Stomach (tissue), 9 donors: ENCODE measurements around the gene PCDH9. TPM values are rescaled to one million over a fixed set of nuclear protein-coding genes. Genes with fewer than 3 reads are reported as not detected.

Source experiments
- DNase-seq, 2 donors: peaks; one replicate each; pipeline versions ENCODE4 v3.0.0 to v3.0.0-alpha.2; 2013 to 2019
- H3K27ac ChIP-seq, 5 donors: fragments of 200-600 bp in 4 of 5; sonication (generic) in 4 of 5; one replicate each; pipeline ENCODE4 v1.5.1; 2013 to 2019; ENCODE audit warnings: mild to moderate bottlenecking in 1 of 5, moderate library complexity in 1 of 5
- H3K27me3 ChIP-seq, 3 donors: fragments of 200-600 bp; sonication (generic); one replicate each; pipeline ENCODE4 v1.5.1; 2017 to 2019; ENCODE audit warnings: mixed run types in 1 of 3
- H3K36me3 ChIP-seq, 4 donors: fragments of 200-600 bp; sonication (generic); 1 replicate in 3 of 4; 2 replicates in 1 of 4; pipeline ENCODE4 v1.5.1; 2016 to 2019
- H3K4me1 ChIP-seq, 4 donors: fragments of 200-600 bp; sonication (generic); one replicate each; pipeline ENCODE4 v1.5.1; 2016 to 2019
- H3K4me3 ChIP-seq, 4 donors: fragments of 200-600 bp; sonication (generic) in 3 of 4; one replicate each; pipeline ENCODE4 v1.5.1; 2016 to 2019; ENCODE audit warnings: mild to moderate bottlenecking in 1 of 4
- H3K9me3 ChIP-seq, 4 donors: fragments of 200-600 bp; sonication (generic); one replicate each; pipeline ENCODE4 v1.5.1; 2016 to 2019
- CTCF ChIP-seq, 7 experiments: fragments of 450-650 bp in 4 of 7; fragments of 200-600 bp in 3 of 7; sonication (generic) in 3 of 7; IDR thresholded peaks; one replicate each; pipeline ENCODE4 v1.5.1; 2016 to 2019; ENCODE audit warnings: antibody characterized with exemption in 7 of 7, control low read depth in 2 of 7, mild to moderate bottlenecking in 1 of 7
- EP300 ChIP-seq: sonication (generic); formaldehyde crosslinking; IDR thresholded peaks from one replicate; pipeline ENCODE4 v1.6.1; 2017; ENCODE audit warnings: antibody characterized with exemption
- POLR2A ChIP-seq, 4 donors: fragments of 450-650 bp; IDR thresholded peaks; one replicate each; pipeline ENCODE4 v1.6.1; 2016; ENCODE audit warnings: antibody characterized with exemption in 4 of 4, control low read depth in 2 of 4, mild to moderate bottlenecking in 1 of 4, moderate library complexity in 1 of 4
- POLR2AphosphoS5 ChIP-seq, 3 donors: sonication (generic); formaldehyde crosslinking; IDR thresholded peaks; one replicate each; pipeline ENCODE4 v1.6.1; 2016; ENCODE audit warnings: antibody characterized with exemption in 3 of 3
- WGBS, 5 donors: extraction: QIAGEN DNeasy Blood & Tissue Kit in 3 of 5; methylation state at CpG; one replicate each; pipeline versions ENCODE4 v1.1.5 to v1.1.7; 2013 to 2018; 5-methylcytosine and 5-hydroxymethylcytosine counted together
- intact Hi-C: fragments of 100-400 bp; cut with DNase I; formaldehyde crosslinking; loops from one replicate; pipeline ENCODE4 v1.15.1; 2023; ENCODE audit warnings: low total_unique reads
- polyA plus RNA-seq, 3 donors: library from polyadenylated mRNA; stranded (reverse); fragments of 200-250 nt; gene quantifications; one replicate each; pipeline ENCODE4 v1.2.3, GENCODE V29; 2013
- total RNA-seq, 5 donors: library from RNA; depleted of rRNA; stranded (reverse); fragments of >200 nt; gene quantifications; one replicate each; pipeline versions ENCODE4 v1.1.0 to v1.2.3, GENCODE V29; 2014 to 2016
- donor health status: healthy with polysubstance abuse.
- donor health status: Bipolar disorder and iron deficiency.
- donor health status: healthy.

Gene PCDH9
- total and polyA plus RNA-seq, 8 donors = 0.40 to 36.2 (median 3.7) TPM

- Histone ChIP-seq H3K4me1 (no peaks in the 10 kb centered on the region), H3K9me3 (peaks cover 0 to 21% (median 12%) of the 10 kb centered on the region in 4 donors), H3K27ac (no peak overlapping the region), H3K36me3 (no peaks in the 10 kb centered on the region), H3K4me3 (no peak overlapping the region), H3K27me3 (no peaks in the 10 kb centered on the region)
- 81 to 97% (median 94%) methylated on average over 1 of the region's 1 CpG for WGBS, 5 donors
- no peak for DNase-seq
- intact Hi-C loops = no loop called here
- no peak for TF ChIP-seq EP300
- no peak for TF ChIP-seq POLR2AphosphoS5 (IDR thresholded peaks at IDR 0.05)
- no peak for TF ChIP-seq POLR2A (IDR thresholded peaks at IDR 0.05)
- no peak for TF ChIP-seq CTCF (IDR thresholded peaks at IDR 0.05)
Measured at GRCh38 chr13:66275416-66275815, 954.7 kb downstream of the PCDH9 start.

- no peak overlapping the region for H3K4me3 ChIP-seq
- no peak for DNase-seq
- no peaks in the 10 kb centered on the region for H3K27me3 ChIP-seq
- H3K9me3 ChIP-seq = peaks cover 0 to 20% (median 12%) of the 10 kb centered on the region in 4 donors
- 67 to 95% (median 83%) methylated on average over 1 of the region's 1 CpG for WGBS, 5 donors
- no peaks in the 10 kb centered on the region for H3K4me1 ChIP-seq
- H3K36me3 ChIP-seq = no peaks in the 10 kb centered on the region
- intact Hi-C loops = no loop called here
- H3K27ac ChIP-seq = no peak overlapping the region
- TF ChIP-seq EP300 (no peak), POLR2A (IDR thresholded peaks at IDR 0.05) (no peak), CTCF (IDR thresholded peaks at IDR 0.05) (no peak), POLR2AphosphoS5 (IDR thresholded peaks at IDR 0.05) (no peak)
Measured at GRCh38 chr13:66273011-66273410, 957.1 kb downstream of the PCDH9 start.

DNA sequence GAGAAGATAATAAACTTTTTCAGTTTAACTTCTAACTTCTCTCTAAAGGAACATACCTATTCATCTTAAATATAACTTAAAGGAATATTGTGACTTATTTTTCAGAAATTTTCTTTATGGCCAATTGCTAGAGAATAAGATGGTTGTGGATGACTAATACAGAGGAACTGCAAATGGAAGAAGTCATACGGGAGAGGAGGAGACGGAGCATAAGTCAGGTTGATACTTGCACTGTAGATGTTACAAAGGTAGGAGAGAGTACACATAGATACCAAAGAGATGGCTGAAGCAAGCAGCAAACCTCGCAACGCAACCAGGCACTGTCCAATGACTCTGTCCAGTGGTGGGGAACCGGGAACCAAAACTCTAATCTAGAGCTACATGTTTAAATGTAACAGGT lies 963.4 kb downstream of the PCDH9 start:
- no peak for DNase-seq
- TF ChIP-seq POLR2AphosphoS5 (IDR thresholded peaks at IDR 0.05) (no peak), POLR2A (IDR thresholded peaks at IDR 0.05) (no peak), CTCF (IDR thresholded peaks at IDR 0.05) (no peak)
- Histone ChIP-seq H3K4me3 (no peak overlapping the region), H3K27me3 (no peaks in the 10 kb centered on the region), H3K36me3 (no peaks in the 10 kb centered on the region), H3K9me3 (no peaks in the 10 kb centered on the region), H3K27ac (no peak overlapping the region), H3K4me1 (no peaks in the 10 kb centered on the region)
- intact Hi-C loops = no loop called here
- WGBS, 5 donors = 83 to 90% (median 89%) methylated on average over 5 of the region's 5 CpGs

- Histone ChIP-seq H3K27me3 (no peaks in the 10 kb centered on the region), H3K4me3 (no peak overlapping the region), H3K36me3 (no peaks in the 10 kb centered on the region), H3K9me3 (no peaks in the 10 kb centered on the region), H3K27ac (no peak overlapping the region), H3K4me1 (no peaks in the 10 kb centered on the region)
- intact Hi-C loops = no loop called here
- no peak for DNase-seq
- WGBS, 5 donors = 86 to 92% (median 91%) methylated on average over 1 of the region's 1 CpG
- TF ChIP-seq POLR2A (IDR thresholded peaks at IDR 0.05) = no peak
- TF ChIP-seq CTCF (IDR thresholded peaks at IDR 0.05) = no peak
- no peak for TF ChIP-seq POLR2AphosphoS5 (IDR thresholded peaks at IDR 0.05)
- TF ChIP-seq EP300 = no peak
Measured at GRCh38 chr13:66266348-66266747, 963.8 kb downstream of the PCDH9 start.
